IPS DF 6.9 (cell line): ENCODE data around the gene SMARCD2.
A peak's percentile ranks its signal among the peaks of the same experiment; 100 is the strongest.

Experiments used
- DNase-seq: peaks from one replicate; pipeline ENCODE4 v3.0.0-alpha.2; 2013; ENCODE audit warnings: low read depth, low spot score
- H3K27ac ChIP-seq: one replicate; pipeline ENCODE4 v1.5.1; 2013; ENCODE audit warnings: low read length, control low read depth
- H3K27me3 ChIP-seq: 2 replicates; pipeline ENCODE4 v1.6.1; 2013; ENCODE audit warnings: mild to moderate bottlenecking, low read length; ENCODE audit not compliant: control insufficient read depth, insufficient read depth
- H3K36me3 ChIP-seq: 2 replicates; pipeline ENCODE4 v1.6.1; 2013; ENCODE audit warnings: low read length; ENCODE audit not compliant: control insufficient read depth, insufficient read depth
- H3K4me1 ChIP-seq: 2 replicates; pipeline ENCODE4 v1.6.1; 2013; ENCODE audit warnings: low read length; ENCODE audit not compliant: control insufficient read depth, insufficient read depth
- H3K4me3 ChIP-seq: 2 replicates; pipeline ENCODE4 v1.5.1; 2013; ENCODE audit warnings: mild to moderate bottlenecking, low read length
- H3K9me3 ChIP-seq: 2 replicates; pipeline ENCODE4 v1.6.1; 2013; ENCODE audit warnings: low read length, inconsistent platforms; ENCODE audit not compliant: control insufficient read depth, insufficient read depth
- WGBS: extraction: QIAGEN DNeasy Blood & Tissue Kit; methylation state at CpG from one replicate; pipeline ENCODE4 v1.1.7; 2013; ENCODE audit warnings: mixed read lengths, missing lambda C conversion rate; ENCODE audit not compliant: insufficient read length, insufficient coverage; 5-methylcytosine and 5-hydroxymethylcytosine counted together

SMARCD2 gene

DNA sequence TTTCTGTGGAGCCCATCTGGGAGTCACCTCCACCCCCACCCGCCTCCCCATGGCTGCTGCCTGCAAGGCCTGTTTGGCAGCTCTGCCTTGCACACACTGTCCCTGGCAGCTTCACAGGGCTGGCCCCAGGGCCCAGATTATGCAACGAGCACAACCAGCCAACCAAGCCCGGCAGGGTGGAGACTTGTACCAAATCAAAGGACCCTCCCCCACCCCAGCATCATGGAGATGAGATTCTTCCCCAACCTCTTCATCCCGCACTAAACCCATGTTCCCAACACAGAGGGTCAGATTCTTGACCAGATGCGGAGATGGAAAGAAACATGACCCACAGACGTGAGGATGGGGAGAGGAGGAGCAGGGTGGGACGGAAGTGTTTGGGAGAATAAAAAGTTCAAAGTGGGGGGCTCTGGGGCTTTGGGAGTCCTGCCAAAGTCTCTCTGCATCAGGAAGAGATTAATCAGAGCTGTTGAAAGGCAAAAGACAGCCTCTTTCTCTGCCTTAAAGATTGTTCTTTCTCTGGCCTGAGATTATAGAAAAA, 3.8 kb downstream of the SMARCD2 start:
- Histone ChIP-seq H3K4me1 (peaks cover 5% of the 10 kb centered on the region), H3K9me3 (no peaks in the 10 kb centered on the region), H3K27me3 (no peaks in the 10 kb centered on the region), H3K36me3 (peaks cover 5% of the 10 kb centered on the region), H3K27ac (no peak overlapping the region), H3K4me3 (no peak overlapping the region)
- no peak for DNase-seq
- whole genome bisulfite sequencing, result no CpG with 5 or more reads among the region's 7 CpGs

DNA sequence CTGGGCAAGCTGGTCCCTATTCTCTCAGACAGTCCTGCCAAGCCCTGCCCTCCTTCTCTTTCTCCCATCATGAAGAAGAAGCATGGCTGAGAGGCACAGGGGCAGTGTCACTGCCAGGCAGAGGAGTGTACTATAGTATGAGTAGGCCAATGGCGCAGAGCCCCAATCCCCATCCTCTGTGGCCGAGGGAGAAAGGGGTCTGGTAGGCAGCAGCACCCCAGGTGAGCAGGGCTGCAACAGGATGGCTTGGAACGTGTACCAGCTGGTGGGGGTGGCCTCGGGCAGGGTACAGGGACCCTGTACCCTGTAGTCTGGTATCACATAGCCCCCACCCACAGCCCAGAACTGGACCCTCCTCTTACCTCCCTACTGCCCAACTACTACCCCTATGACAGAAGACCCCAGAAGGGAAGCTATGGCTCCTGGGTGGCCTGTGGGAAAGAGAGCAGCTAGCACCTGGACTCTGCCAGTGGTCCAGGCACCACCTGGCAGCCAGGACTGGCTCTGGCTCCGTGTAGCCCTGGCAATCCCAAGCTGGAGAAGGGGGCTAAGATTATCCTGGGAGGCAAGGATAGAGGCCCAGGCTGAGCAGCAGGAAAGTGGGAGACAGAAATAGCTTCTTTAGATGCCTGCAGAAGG, 4.4 kb downstream of the SMARCD2 start:
- DNase-seq, result no peak
- Histone ChIP-seq H3K27me3 (no peaks in the 10 kb centered on the region), H3K4me1 (peaks cover 5% of the 10 kb centered on the region), H3K27ac (no peak overlapping the region), H3K9me3 (no peaks in the 10 kb centered on the region), H3K4me3 (no peak overlapping the region), H3K36me3 (peaks cover 11% of the 10 kb centered on the region)
- whole genome bisulfite sequencing, result no CpG with 5 or more reads among the region's 5 CpGs

DNA sequence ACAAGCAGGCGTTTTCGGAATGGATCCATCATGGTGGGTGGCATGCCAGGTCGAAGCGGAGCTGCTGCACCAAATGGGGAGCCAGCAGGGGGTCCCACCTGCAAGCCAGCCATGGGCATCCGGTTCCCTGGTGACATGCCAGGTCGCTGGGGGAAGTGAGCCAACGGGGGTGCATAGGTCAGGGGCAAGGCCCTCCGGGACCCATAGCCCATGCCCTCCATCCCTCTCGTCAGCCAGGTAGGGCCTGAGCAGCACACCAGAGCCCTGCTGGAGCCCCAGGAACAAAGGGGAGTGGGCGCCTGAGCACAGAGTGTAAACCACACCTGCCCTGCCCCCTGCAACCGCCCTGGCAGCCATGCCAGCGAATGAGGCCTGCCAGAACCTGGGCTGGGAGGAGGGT, 5.0 kb downstream of the SMARCD2 start:
- Histone ChIP-seq H3K4me3 (no peak overlapping the region), H3K9me3 (no peaks in the 10 kb centered on the region), H3K4me1 (peaks cover 5% of the 10 kb centered on the region), H3K36me3 (peaks cover 17% of the 10 kb centered on the region), H3K27me3 (no peaks in the 10 kb centered on the region), H3K27ac (no peak overlapping the region)
- no peak for DNase-seq
- WGBS, result no CpG with 5 or more reads among the region's 12 CpGs

DNA sequence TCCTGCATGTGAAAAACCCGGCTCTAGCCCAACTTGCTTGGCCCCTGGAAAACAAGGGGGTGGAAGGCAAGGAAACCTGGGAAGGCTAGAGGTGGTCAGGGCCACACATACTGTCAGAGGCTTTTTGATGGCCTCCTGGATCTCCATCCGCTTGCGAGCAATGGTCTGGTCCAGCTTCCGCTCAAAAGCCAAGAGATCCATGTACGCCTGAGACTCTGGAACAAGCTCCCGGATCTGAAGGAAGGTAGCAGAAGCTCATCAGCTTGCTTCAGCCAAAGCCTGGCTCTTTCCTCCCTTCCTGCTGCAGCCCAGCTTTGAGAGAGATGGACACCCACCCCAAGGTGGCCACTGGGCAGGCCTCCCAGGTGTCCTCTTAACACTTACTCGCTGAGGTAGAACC, 5.7 kb downstream of the SMARCD2 start:
- Histone ChIP-seq H3K4me3 (no peak overlapping the region), H3K9me3 (no peaks in the 10 kb centered on the region), H3K36me3 (peaks cover 24% of the 10 kb centered on the region), H3K4me1 (peaks cover 5% of the 10 kb centered on the region), H3K27me3 (no peaks in the 10 kb centered on the region), H3K27ac (no peak overlapping the region)
- WGBS, result no CpG with 5 or more reads among the region's 7 CpGs
- DNase-seq, result no peak

DNA sequence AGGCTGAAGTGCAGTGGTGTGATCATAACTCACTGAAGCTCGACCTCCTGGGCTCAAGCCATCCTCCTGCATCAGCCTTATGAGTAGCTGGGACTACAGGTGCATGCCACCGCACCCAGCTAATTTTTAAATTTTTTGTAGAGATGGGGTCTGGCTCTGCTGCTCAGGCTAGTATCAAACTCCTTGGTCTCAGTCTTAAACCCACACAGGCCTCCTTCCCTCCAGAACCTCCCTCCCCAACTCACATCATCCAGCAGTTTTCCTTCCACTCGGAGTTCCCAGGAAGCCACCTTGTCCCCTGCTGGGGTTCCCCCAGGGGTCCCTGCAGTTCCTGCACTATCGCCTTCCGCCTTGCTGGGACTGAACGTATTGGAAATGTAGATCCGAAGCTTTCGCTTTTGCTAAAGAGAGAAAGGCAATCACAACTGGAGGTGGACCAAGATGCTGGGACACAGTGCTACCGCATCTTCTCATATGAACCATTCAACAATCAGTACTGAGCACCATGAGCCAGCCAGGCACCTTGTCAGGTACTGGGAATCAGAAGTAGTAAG, 7.2 kb downstream of the SMARCD2 start:
- WGBS, result no CpG with 5 or more reads among the region's 9 CpGs
- no peak for DNase-seq
- no peaks in the 10 kb centered on the region for H3K27me3 ChIP-seq
- H3K9me3 ChIP-seq, result no peaks in the 10 kb centered on the region
- H3K4me1 ChIP-seq, result 0 out of 2 replicates have a peak, but pooled peaks cover 2% of the 10 kb centered on the region
- H3K4me3 ChIP-seq, result no peak overlapping the region
- peaks cover 39% of the 10 kb centered on the region for H3K36me3 ChIP-seq
- H3K27ac ChIP-seq, result no peak overlapping the region

DNA sequence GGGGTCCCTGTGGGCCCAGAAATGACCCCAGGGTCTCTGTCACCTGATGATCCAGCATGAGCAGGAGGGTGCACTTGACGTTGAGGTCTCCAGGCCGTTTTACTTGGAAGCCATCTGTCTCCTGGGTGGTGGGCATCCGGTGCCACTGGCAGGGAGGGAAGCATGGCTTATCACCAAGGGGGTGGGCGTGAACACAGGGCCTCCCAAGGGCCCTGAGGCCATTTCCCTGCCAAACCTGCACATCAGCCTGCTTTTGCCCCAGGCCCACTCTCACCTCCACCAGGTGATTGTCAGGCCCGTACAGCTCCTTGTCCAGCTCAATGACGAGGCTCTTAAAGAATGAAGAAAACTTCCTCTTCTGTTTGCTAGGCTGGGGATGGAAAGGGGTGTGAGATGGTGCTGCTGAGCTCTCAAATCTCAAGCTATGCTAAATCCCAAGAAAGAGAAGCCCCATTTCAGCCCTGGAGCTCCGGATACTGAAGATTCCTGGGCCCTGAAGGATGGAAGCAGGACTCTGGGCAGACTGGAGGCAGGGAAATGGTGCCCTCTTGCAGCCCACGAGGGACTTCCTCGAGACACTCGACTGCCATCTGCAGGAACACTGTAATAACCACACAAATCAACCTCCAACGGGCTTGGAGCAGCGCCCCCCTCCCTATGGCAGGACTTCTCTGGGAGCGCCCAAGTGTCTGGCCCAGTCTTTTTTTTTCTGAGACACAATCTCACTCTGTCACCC, 7.9 kb downstream of the SMARCD2 start:
- Histone ChIP-seq H3K4me1 (0 out of 2 replicates have a peak, but pooled peaks cover 2% of the 10 kb centered on the region), H3K36me3 (peaks cover 46% of the 10 kb centered on the region), H3K9me3 (no peaks in the 10 kb centered on the region), H3K4me3 (no peak overlapping the region), H3K27ac (no peak overlapping the region), H3K27me3 (no peaks in the 10 kb centered on the region)
- peak; percentile 58 for DNase-seq
- WGBS, result no CpG with 5 or more reads among the region's 13 CpGs

DNA sequence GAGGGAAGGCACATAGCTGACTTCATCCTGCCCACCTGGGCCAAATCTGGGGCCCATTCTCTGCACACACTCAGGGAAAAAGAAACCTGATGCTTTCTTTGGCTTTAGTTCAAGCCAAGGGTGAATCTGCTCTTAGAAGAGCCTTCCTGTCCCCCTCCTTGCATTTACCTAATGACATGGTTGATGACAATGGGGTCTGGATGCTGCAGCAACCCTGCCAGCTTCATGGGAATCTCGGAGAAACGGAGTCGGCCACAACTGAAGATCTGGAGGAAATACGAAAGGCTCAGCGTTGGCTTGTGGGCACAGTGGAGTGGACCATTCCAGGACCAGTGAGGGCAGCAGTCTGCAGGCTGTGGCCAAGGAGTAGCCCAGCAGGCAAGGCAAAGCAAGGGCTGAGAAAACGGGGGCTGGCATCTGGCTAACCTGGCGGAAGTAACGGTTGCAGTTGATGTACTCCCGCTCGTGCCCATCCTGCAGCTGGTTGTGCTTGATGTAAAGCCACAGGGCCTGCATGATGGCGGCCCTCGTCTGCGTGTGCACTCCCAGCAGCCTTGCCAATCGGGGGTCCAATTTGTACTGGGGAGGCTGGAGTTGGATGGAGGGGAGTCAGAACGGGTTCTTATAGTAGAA, 8.6 kb downstream of the SMARCD2 start:
- H3K27ac ChIP-seq, result no peak overlapping the region
- no peaks in the 10 kb centered on the region for H3K9me3 ChIP-seq
- H3K36me3 ChIP-seq, result peaks cover 50% of the 10 kb centered on the region
- WGBS, result no CpG with 5 or more reads among the region's 15 CpGs
- no peaks in the 10 kb centered on the region for H3K27me3 ChIP-seq
- no peak for DNase-seq
- H3K4me3 ChIP-seq, result no peak overlapping the region
- H3K4me1 ChIP-seq, result 0 out of 2 replicates have a peak, but pooled peaks cover 2% of the 10 kb centered on the region

DNA sequence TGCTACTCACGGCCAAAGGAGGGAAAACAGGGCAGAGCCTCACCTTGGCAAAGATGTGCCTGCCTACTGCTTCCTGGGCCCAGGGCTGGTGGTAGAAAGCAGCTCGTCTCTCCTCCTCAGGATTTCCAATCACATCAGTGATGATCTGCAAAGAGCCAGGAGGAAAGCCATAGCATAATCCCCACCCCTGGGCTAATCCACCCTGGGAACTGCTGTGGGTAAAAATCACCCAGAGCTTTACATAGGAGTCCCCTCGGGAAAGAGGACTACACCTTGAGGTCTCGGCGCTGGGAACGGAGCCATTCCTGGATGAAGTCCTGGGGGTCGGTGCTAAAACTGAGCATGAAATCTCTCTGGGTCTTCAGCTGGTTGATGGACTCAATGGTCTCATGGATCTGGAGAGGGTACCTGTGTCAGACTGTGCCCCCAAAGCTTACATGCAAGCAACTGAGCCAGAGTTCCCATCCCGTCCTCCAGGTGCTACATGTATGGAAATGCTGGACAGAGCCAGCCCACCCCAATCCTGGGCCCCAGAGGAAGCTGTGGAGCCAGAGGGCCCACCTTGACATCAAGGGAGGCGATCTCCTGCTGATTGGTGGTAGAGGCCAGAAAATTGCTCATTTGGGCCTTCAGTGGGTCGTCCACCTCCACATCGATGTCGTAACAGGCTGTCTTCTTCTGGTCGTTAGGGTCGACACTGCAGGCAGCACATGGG, 9.3 kb downstream of the SMARCD2 start:
- no peak for DNase-seq
- Histone ChIP-seq H3K9me3 (no peaks in the 10 kb centered on the region), H3K27ac (no peak overlapping the region), H3K4me1 (0 out of 2 replicates have a peak, but pooled peaks cover under 1% of the 10 kb centered on the region), H3K4me3 (no peak overlapping the region), H3K27me3 (no peaks in the 10 kb centered on the region), H3K36me3 (peaks cover 50% of the 10 kb centered on the region)
- WGBS, result no CpG with 5 or more reads among the region's 14 CpGs

DNA sequence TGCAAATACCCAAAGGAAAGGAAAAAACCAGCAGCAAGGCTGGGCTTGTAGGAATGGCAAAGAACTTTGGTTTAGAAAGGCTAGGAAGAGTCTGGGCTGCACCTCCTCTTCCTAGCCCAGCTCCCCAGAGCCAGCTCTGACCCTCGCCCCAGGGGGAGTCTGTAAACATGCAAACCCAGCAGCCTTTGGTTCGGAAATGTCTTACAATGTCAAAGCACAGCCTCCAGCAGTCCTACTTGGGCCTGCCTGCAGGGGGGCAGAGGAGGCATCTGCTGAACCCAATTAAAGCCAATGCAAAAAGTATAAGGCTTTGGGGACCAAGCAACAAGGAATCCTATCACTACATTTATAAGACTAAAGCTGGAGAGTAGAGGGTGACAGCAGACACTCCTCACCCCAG, 10.0 kb downstream of the SMARCD2 start:
- Histone ChIP-seq H3K27ac (no peak overlapping the region), H3K27me3 (no peaks in the 10 kb centered on the region), H3K4me1 (no peaks in the 10 kb centered on the region), H3K36me3 (peaks cover 50% of the 10 kb centered on the region), H3K4me3 (no peak overlapping the region), H3K9me3 (no peaks in the 10 kb centered on the region)
- WGBS, result no CpG with 5 or more reads among the region's 2 CpGs
- no peak for DNase-seq

DNA sequence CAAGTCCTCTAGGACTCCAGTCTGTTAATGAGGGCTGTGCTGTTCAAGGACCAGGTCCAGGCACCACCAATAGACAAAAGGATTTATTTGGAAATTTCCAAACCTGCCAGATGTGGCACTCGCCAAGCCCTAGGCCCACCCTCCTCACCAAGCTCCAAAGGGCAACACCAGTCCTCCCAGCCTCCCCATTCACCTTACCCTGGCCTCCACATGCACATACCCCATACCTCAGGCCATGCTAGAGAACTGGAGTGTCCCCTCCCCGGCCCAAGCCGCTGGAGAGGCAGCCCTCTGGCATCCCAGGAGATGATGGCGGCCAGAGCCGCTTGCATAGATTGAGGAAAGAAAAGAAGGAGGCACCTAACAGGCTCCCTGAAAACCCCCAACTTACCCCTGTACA, 10.5 kb downstream of the SMARCD2 start:
- H3K9me3 ChIP-seq, result no peaks in the 10 kb centered on the region
- H3K27me3 ChIP-seq, result no peaks in the 10 kb centered on the region
- no peak overlapping the region for H3K4me3 ChIP-seq
- peaks cover 50% of the 10 kb centered on the region for H3K36me3 ChIP-seq
- DNase-seq, result no peak
- no CpG with 5 or more reads among the region's 5 CpGs for WGBS
- H3K27ac ChIP-seq, result no peak overlapping the region
- no peaks in the 10 kb centered on the region for H3K4me1 ChIP-seq
